H1 (cell line): Measurements from ENCODE around the gene PRADC1. TPM values are rescaled to one million over a fixed set of nuclear protein-coding genes. Genes with fewer than 3 reads are reported as not detected.
A peak's percentile ranks its signal among the peaks of the same experiment; 100 is the strongest.

ENCODE experiments used
- CTCF ChIA-PET: fragments of 300-600 bp; sonication (Branson Sonifier 250); formaldehyde crosslinking; loops from one replicate; lab custom pipeline; 2021; ENCODE audit not compliant: partially characterized antibody; lab: Charles Lee
- POLR2A ChIA-PET: fragments of 300-600 bp; sonication (Branson Sonifier 250); formaldehyde crosslinking; loops from one replicate; lab custom pipeline; 2021; ENCODE audit warnings: inconsistent platforms; ENCODE audit not compliant: partially characterized antibody; lab: Charles Lee
- DNase-seq, 2 experiments: peaks; one replicate each; pipeline versions ENCODE4 v3.0.0 to v3.0.0-alpha.2; 2010 to 2022; ENCODE audit warnings: low spot score in 2 of 2, low read depth in 1 of 2, mixed read lengths in 1 of 2
- FAIRE-seq: peaks from 2 replicates; lab custom pipeline; 2011; peaks lifted over from hg19 to GRCh38; lab: Jason Lieb, UNC
- H2AFZ ChIP-seq: 2 replicates; pipeline ENCODE4 v1.8.1; 2012; ENCODE audit warnings: low read length, inconsistent platforms
- H2AK5ac ChIP-seq: 2 replicates; pipeline ENCODE4 v1.6.1; 2013; ENCODE audit warnings: low read depth, low read length
- H2BK120ac ChIP-seq: replicated peaks from 2 replicates; pipeline ENCODE3; 2013; ENCODE audit warnings: low read depth, low read length, inconsistent platforms
- H2BK12ac ChIP-seq: 2 replicates; pipeline ENCODE4 v1.6.1; 2013; ENCODE audit warnings: low read depth, low read length
- H2BK15ac ChIP-seq: 2 replicates; pipeline ENCODE4 v1.6.1; 2013; ENCODE audit warnings: low read length
- H2BK20ac ChIP-seq: 2 replicates; pipeline ENCODE4 v1.6.1; 2013; ENCODE audit warnings: low read length
- H2BK5ac ChIP-seq: 2 replicates; pipeline ENCODE4 v1.6.1; 2013; ENCODE audit warnings: low read depth, low read length
- H3K14ac ChIP-seq: 2 replicates; pipeline ENCODE4 v1.6.1; 2013; ENCODE audit warnings: inconsistent platforms; ENCODE audit not compliant: insufficient read length
- H3K18ac ChIP-seq: 2 replicates; pipeline ENCODE4 v1.6.1; 2013; ENCODE audit warnings: low read length; ENCODE audit errors: extremely low read depth
- H3K23ac ChIP-seq: 2 replicates; pipeline ENCODE4 v1.6.1; 2013; ENCODE audit warnings: inconsistent platforms; ENCODE audit not compliant: insufficient read length
- H3K23me2 ChIP-seq: 2 replicates; pipeline ENCODE4 v1.6.1; 2013; ENCODE audit warnings: low read depth, low read length
- H3K27ac ChIP-seq: 2 replicates; pipeline ENCODE4 v1.6.1; 2011; ENCODE audit warnings: low read depth, low read length, inconsistent platforms
- H3K27me3 ChIP-seq, 4 experiments: replicated peaks in 1 of 4; 1 replicate in 1 of 4; 2 replicates in 3 of 4; pipeline versions ENCODE4 v1.6.1 to v1.8.1; 2011 to 2013; ENCODE audit warnings: low read length in 3 of 4, mild to moderate bottlenecking in 3 of 4, inconsistent platforms in 2 of 4, mixed read lengths in 2 of 4, moderate library complexity in 1 of 4; ENCODE audit not compliant: control insufficient read depth in 3 of 4, insufficient read depth in 3 of 4; ENCODE audit errors: extremely low read depth in 1 of 4
- H3K36me3 ChIP-seq, 4 experiments: 2 replicates each; pipeline versions ENCODE4 v1.6.1 to v1.8.1; 2011 to 2013; ENCODE audit warnings: mild to moderate bottlenecking in 4 of 4, low read length in 3 of 4, moderate library complexity in 2 of 4, control low read depth in 1 of 4, inconsistent platforms in 1 of 4; ENCODE audit not compliant: insufficient read depth in 4 of 4, control insufficient read depth in 2 of 4
- H3K4ac ChIP-seq: replicated peaks from 2 replicates; pipeline ENCODE3; 2013; ENCODE audit warnings: low read length, low read depth, mixed read lengths, inconsistent platforms; ENCODE audit not compliant: insufficient read length
- H3K4me1 ChIP-seq, 4 experiments: replicated peaks in 1 of 4; 1 replicate in 1 of 4; 2 replicates in 3 of 4; pipeline versions ENCODE4 v1.6.1 to v1.8.1; 2011 to 2013; ENCODE audit warnings: low read length in 3 of 4, inconsistent platforms in 2 of 4, mixed read lengths in 1 of 4; ENCODE audit not compliant: insufficient read depth in 4 of 4, control insufficient read depth in 3 of 4
- H3K4me2 ChIP-seq, 2 experiments: 2 replicates each; pipeline versions ENCODE4 v1.6.1 to v1.8.1; 2011 to 2013; ENCODE audit warnings: low read depth in 2 of 2, low read length in 2 of 2, control low read depth in 1 of 2, inconsistent platforms in 1 of 2, mild to moderate bottlenecking in 1 of 2; ENCODE audit not compliant: insufficient read depth in 1 of 2
- H3K4me3 ChIP-seq, 4 experiments: fragments of 200-600, 300-600 bp in 1 of 4; sonication (generic), shearing (Covaris generic), sonication (Bioruptor Twin) in 1 of 4; 2 replicates each; pipeline versions ENCODE4 v1.5.1 to v1.8.1; 2011 to 2016; ENCODE audit warnings: low read length in 4 of 4, low read depth in 3 of 4, control low read depth in 2 of 4, inconsistent platforms in 2 of 4, mild to moderate bottlenecking in 2 of 4, mixed read lengths in 1 of 4, moderate library complexity in 1 of 4; ENCODE audit not compliant: insufficient read depth in 2 of 4; ENCODE audit errors: extremely low read depth in 1 of 4
- H3K56ac ChIP-seq: replicated peaks from 2 replicates; pipeline ENCODE3; 2013; ENCODE audit warnings: low read depth, mild to moderate bottlenecking, mixed read lengths, low read length, inconsistent platforms; ENCODE audit not compliant: insufficient read length
- H3K79me1 ChIP-seq: 2 replicates; pipeline ENCODE4 v1.6.1; 2013; ENCODE audit warnings: low read depth, low read length, control low read depth
- H3K79me2 ChIP-seq, 2 experiments: 2 replicates each; pipeline versions ENCODE4 v1.6.1 to v1.8.1; 2012 to 2013; ENCODE audit warnings: low read length in 2 of 2, mild to moderate bottlenecking in 2 of 2, inconsistent platforms in 1 of 2; ENCODE audit not compliant: insufficient read depth in 2 of 2, control insufficient read depth in 1 of 2
- H3K9ac ChIP-seq, 4 experiments: replicated peaks in 1 of 4; 1 replicate in 1 of 4; 2 replicates in 3 of 4; pipeline versions ENCODE4 v1.6.1 to v1.8.1; 2011 to 2013; ENCODE audit warnings: low read depth in 3 of 4, low read length in 3 of 4, control low read depth in 2 of 4, mild to moderate bottlenecking in 2 of 4, moderate library complexity in 2 of 4, inconsistent platforms in 1 of 4; ENCODE audit errors: extremely low read depth in 1 of 4
- H3K9me3 ChIP-seq, 2 experiments: 2 replicates each; pipeline versions ENCODE4 v1.6.1 to v1.8.1; 2012 to 2013; ENCODE audit warnings: mild to moderate bottlenecking in 2 of 2, moderate library complexity in 2 of 2, control low read depth in 1 of 2, inconsistent platforms in 1 of 2, low read depth in 1 of 2, low read length in 1 of 2, mixed read lengths in 1 of 2; ENCODE audit not compliant: insufficient read depth in 2 of 2
- H4K20me1 ChIP-seq, 2 experiments: replicated peaks in 1 of 2; 2 replicates each; pipeline versions ENCODE3 to v1.8.1; 2011 to 2013; ENCODE audit warnings: inconsistent platforms in 2 of 2, low read length in 2 of 2, mild to moderate bottlenecking in 1 of 2; ENCODE audit not compliant: insufficient read depth in 2 of 2, control insufficient read depth in 1 of 2
- H4K5ac ChIP-seq: 2 replicates; pipeline ENCODE4 v1.6.1; 2013; ENCODE audit warnings: low read length, low read depth, mixed read lengths, inconsistent platforms; ENCODE audit not compliant: insufficient read length
- H4K8ac ChIP-seq: 2 replicates; pipeline ENCODE4 v1.8.0; 2013; ENCODE audit warnings: mild to moderate bottlenecking, moderate library complexity, low read length, inconsistent platforms; ENCODE audit not compliant: insufficient read depth; ENCODE audit errors: extremely low read depth
- H4K91ac ChIP-seq: replicated peaks from 2 replicates; pipeline ENCODE3; 2013; ENCODE audit warnings: low read length, mixed read lengths, inconsistent platforms; ENCODE audit not compliant: insufficient read length
- CHD2 ChIP-seq: IDR thresholded peaks from 2 replicates; pipeline ENCODE4 v1.6.1; 2012; ENCODE audit warnings: low read length, improper control_type of control experiment
- CTBP2 ChIP-seq: IDR thresholded peaks from 2 replicates; pipeline ENCODE4 v1.7.0; 2011; ENCODE audit warnings: borderline replicate concordance, mild to moderate bottlenecking, moderate library complexity, mixed read lengths, low read length; ENCODE audit not compliant: insufficient read depth, insufficient read length
- E2F6 ChIP-seq: IDR thresholded peaks from 2 replicates; pipeline ENCODE4 v1.6.1; 2012; ENCODE audit warnings: inconsistent platforms
- EZH2 ChIP-seq: fragments of 200-600 bp; sonication (generic); IDR thresholded peaks from 2 replicates; pipeline ENCODE4 v1.7.1; 2012; ENCODE audit warnings: low read depth, mild to moderate bottlenecking, moderate library complexity, low read length, inconsistent platforms; ENCODE audit not compliant: severe bottlenecking
- KDM4A ChIP-seq: IDR thresholded peaks from one replicate; pipeline ENCODE4 v1.7.1; 2012; ENCODE audit warnings: low read depth, mild to moderate bottlenecking, moderate library complexity, low read length, inconsistent platforms; ENCODE audit not compliant: severe bottlenecking
- KDM5A ChIP-seq: fragments of 200-600 bp; IDR thresholded peaks from 2 replicates; pipeline ENCODE4 v1.7.1; 2012; ENCODE audit warnings: mild to moderate bottlenecking, low read length, inconsistent platforms, mixed read lengths
- SP1 ChIP-seq: IDR thresholded peaks from 2 replicates; pipeline ENCODE4 v1.6.1; 2011; ENCODE audit warnings: low read depth, low read length
- SRF ChIP-seq: IDR thresholded peaks from 2 replicates; pipeline ENCODE4 v1.6.1; 2011; ENCODE audit warnings: mild to moderate bottlenecking, low read depth, low read length, moderate library complexity
- SUZ12 ChIP-seq: fragments of 200-600 bp; sonication (generic); IDR thresholded peaks from 2 replicates; pipeline ENCODE4 v1.6.1; 2012; ENCODE audit warnings: mild to moderate bottlenecking, inconsistent platforms, low read length, moderate library complexity, mixed read lengths
- WGBS, 2 experiments: shearing (Covaris generic) in 1 of 2; methylation state at CpG; one replicate each; pipeline versions ENCODE4 v1.1.6 to v1.1.7; 2013 to 2015; ENCODE audit warnings: low lambda C conversion rate in 2 of 2, mixed read lengths in 2 of 2, inconsistent platforms in 1 of 2, low coverage in 1 of 2, missing lambda C conversion rate in 1 of 2; ENCODE audit not compliant: insufficient replicate concordance in 2 of 2, insufficient coverage in 1 of 2, insufficient read length in 1 of 2; ENCODE audit errors: extremely low coverage in 1 of 2, missing lambda C conversion rate in 1 of 2; 5-methylcytosine and 5-hydroxymethylcytosine counted together
- polyA plus RNA-seq, 7 experiments: library from polyadenylated mRNA; depleted of rRNA in 3 of 7; stranded (reverse) in 5 of 7; unstranded in 2 of 7; fragments of >200 nt in 5 of 7; fragments of 200-250 nt in 2 of 7; gene quantifications; 1 replicate in 5 of 7; 2 replicates in 1 of 7; 4 replicates in 1 of 7; pipeline versions ENCODE4 v1.2.1 to v1.2.3, GENCODE V29; 2011 to 2013; ENCODE audit warnings: missing spikeins in 2 of 7, mixed read lengths in 2 of 7
- total RNA-seq: library from RNA; stranded (reverse); fragmentation: NEBNext Ultra II Directional; extraction: Animal tissue kit (Norgen Biotek cat#: 25700); gene quantifications from 2 replicates; pipeline ENCODE4 v1.2.1, GENCODE V29; 2021

Gene PRADC1
- total and polyA plus RNA-seq, 2 of the 8 experiments (the other 6 are each of a cell fraction or from before 2014, with no cell fraction given) = 8.9 to 13.1 TPM

GRCh38 chr2:73203055-73203681 lies 29.9 kb downstream of the PRADC1 start:
- H3K9ac ChIP-seq = no peak overlapping the region; a peak in 1 of 7 replicates
- no peak overlapping the region for H3K27ac ChIP-seq
- no peak overlapping the region for H2BK20ac ChIP-seq
- no peak overlapping the region for H3K23ac ChIP-seq
- FAIRE-seq (no peak), DNase-seq (no peak)
- POLR2A ChIA-PET = interaction anchor here (0.7 to 2.5 kb wide), 2 partner anchors 9 to 26 kb away, joined by 3 to 17 read pairs; no protein-coding TSS in a partner anchor
- CTCF ChIA-PET = interaction anchor here (0.6 to 2.3 kb wide), 5 partner anchors 9 to 1705 kb away, joined by 3 to 11 read pairs (median 6); no protein-coding TSS in a partner anchor
- no peak overlapping the region for H3K4ac ChIP-seq
- no peaks in the 10 kb centered on the region for H3K9me3 ChIP-seq
- no peaks in the 10 kb centered on the region for H3K36me3 ChIP-seq
- peak; percentile 35; the same call in 1 of the 2 replicates for TF ChIP-seq E2F6
- TF ChIP-seq SUZ12 = peak; percentile 84
- TF ChIP-seq KDM5A = no peak
- no peak for TF ChIP-seq SRF
- TF ChIP-seq CTBP2 = peak; percentile 43
- TF ChIP-seq CHD2 = no peak
- peak; percentile 84 for TF ChIP-seq EZH2
- no peak for TF ChIP-seq SP1
- TF ChIP-seq KDM4A = no peak
- H3K56ac ChIP-seq = no peak overlapping the region
- no peak overlapping the region for H4K91ac ChIP-seq
- H3K23me2 ChIP-seq = peaks cover 10% of the 10 kb centered on the region
- H3K79me2 ChIP-seq = no peaks in the 10 kb centered on the region
- peak overlapping the region; percentile 35 for H4K8ac ChIP-seq
- peaks cover 0 to 2% (median 0%) of the 10 kb centered on the region in 4 experiments; a peak in 2 of 7 replicates for H3K4me1 ChIP-seq
- 6% methylated on average over 39 of the region's 44 CpGs; no CpG with 5 or more reads in 1 of the 2 experiments for WGBS, 2 experiments
- H3K27me3 ChIP-seq = peaks cover 14 to 35% (median 25%) of the 10 kb centered on the region in 4 experiments
- peak overlapping the region; percentile 72; the same call in 1 of the 2 replicates for H2BK15ac ChIP-seq
- no peak overlapping the region for H4K5ac ChIP-seq
- peak overlapping the region; percentile 71 for H3K18ac ChIP-seq
- no peak overlapping the region for H3K14ac ChIP-seq
- H2BK5ac ChIP-seq = peak overlapping the region; percentile 24; the same call in 1 of the 2 replicates
- no peaks in the 10 kb centered on the region for H3K79me1 ChIP-seq
- H2AFZ ChIP-seq = peak overlapping the region; percentile 1; the same call in 1 of the 2 replicates
- H2AK5ac ChIP-seq = no peak overlapping the region
- no peaks in the 10 kb centered on the region for H4K20me1 ChIP-seq
- H3K4me3 ChIP-seq = peak overlapping the region; percentile 26 to 57 (median 42)
- H2BK120ac ChIP-seq = peak overlapping the region; percentile 92
- 0 out of 2 replicates have a peak overlapping the region, but pooled peaks have one; percentile 75 for H2BK12ac ChIP-seq
- peak overlapping the region; percentile 73 to 80 for H3K4me2 ChIP-seq
